ENCODE results near the gene SERPINB1.

DNA sequence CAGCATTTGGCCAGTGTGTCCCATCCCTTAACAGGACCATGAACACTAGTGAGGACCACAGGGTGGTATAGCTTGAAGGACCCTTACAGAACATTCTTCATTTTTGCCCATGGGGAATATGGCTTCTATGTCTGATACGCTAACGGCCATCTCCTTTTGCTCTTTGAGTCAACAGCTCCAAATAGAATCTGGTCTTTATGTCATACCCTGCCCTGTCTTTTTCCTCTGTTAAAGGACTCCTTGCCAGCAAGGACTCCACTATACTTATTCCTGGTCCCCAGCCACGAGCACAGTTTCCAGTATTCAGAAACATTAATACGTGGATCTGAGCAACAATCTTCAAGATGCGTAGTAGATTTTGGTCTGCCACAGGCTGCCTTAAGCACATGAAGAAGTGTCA lies 22.5 kb downstream of the SERPINB1 start:
- TF ChIP-seq POLR2A (IDR thresholded peaks at IDR 0.05) (no peak), POLR2AphosphoS5 (IDR thresholded peaks at IDR 0.05) (no peak)
- TF ChIP-seq, protein P1, sequence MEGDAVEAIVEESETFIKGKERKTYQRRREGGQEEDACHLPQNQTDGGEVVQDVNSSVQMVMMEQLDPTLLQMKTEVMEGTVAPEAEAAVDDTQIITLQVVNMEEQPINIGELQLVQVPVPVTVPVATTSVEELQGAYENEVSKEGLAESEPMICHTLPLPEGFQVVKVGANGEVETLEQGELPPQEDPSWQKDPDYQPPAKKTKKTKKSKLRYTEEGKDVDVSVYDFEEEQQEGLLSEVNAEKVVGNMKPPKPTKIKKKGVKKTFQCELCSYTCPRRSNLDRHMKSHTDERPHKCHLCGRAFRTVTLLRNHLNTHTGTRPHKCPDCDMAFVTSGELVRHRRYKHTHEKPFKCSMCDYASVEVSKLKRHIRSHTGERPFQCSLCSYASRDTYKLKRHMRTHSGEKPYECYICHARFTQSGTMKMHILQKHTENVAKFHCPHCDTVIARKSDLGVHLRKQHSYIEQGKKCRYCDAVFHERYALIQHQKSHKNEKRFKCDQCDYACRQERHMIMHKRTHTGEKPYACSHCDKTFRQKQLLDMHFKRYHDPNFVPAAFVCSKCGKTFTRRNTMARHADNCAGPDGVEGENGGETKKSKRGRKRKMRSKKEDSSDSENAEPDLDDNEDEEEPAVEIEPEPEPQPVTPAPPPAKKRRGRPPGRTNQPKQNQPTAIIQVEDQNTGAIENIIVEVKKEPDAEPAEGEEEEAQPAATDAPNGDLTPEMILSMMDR (IDR thresholded peaks at IDR 0.05): no peak
